Activated T-cell treated with anti-CD3 and anti-CD28 coated beads, Interleukin-2, amount 50 U/mL, for 24 hours (primary cell): ENCODE results near the gene CGNL1.

Source experiments
- DNase-seq: peaks from one replicate; pipeline ENCODE4 v3.0.0-alpha.2; 2020
- H3K27ac Mint-ChIP-seq: 2 replicates; pipeline ENCODE4 v1.8.0; 2020; ENCODE audit warnings: mild to moderate bottlenecking, mixed read lengths
- H3K27me3 Mint-ChIP-seq: 2 replicates; pipeline ENCODE4 v1.8.0; 2020; ENCODE audit warnings: mixed read lengths
- H3K36me3 Mint-ChIP-seq: 2 replicates; pipeline ENCODE4 v1.8.0; 2020; ENCODE audit warnings: low read depth, mixed read lengths
- H3K4me1 Mint-ChIP-seq: 2 replicates; pipeline ENCODE4 v1.8.0; 2020; ENCODE audit warnings: low read depth, mixed read lengths
- H3K4me3 Mint-ChIP-seq: 2 replicates; pipeline ENCODE4 v1.8.0; 2020; ENCODE audit warnings: mild to moderate bottlenecking, moderate library complexity, mixed read lengths
- H3K9me3 Mint-ChIP-seq: 2 replicates; pipeline ENCODE4 v1.8.0; 2020; ENCODE audit warnings: mixed read lengths

The CGNL1 gene

DNA sequence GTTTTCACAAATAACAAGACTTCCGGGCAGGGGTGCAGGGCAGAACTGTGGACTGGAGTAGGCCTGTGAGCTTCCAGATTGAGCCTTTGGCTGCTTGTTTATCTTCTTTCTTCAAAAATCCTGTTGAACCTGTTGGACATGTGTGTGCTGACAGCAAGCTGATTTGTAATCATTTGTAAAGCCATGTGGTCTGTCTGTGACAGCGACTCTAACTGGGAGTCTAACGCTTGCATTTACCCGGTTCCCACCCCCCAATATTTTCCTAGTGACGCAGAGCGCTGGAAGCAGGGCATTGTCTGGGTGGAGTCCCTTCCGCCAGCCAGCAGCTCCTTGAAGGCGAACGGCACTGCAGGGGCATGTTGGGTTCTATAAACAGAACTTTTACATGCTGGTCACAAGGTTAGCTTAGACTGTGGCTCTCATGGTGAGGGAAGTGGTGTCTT lies 129.7 kb downstream of the CGNL1 start:
- H3K27ac Mint-ChIP-seq, result no peak overlapping the region
- no peaks in the 10 kb centered on the region for H3K4me1 Mint-ChIP-seq
- H3K9me3 Mint-ChIP-seq, result no peaks in the 10 kb centered on the region
- no peaks in the 10 kb centered on the region for H3K27me3 Mint-ChIP-seq
- DNase-seq, result no peak
- H3K36me3 Mint-ChIP-seq, result no peaks in the 10 kb centered on the region
- H3K4me3 Mint-ChIP-seq, result no peak overlapping the region

DNA sequence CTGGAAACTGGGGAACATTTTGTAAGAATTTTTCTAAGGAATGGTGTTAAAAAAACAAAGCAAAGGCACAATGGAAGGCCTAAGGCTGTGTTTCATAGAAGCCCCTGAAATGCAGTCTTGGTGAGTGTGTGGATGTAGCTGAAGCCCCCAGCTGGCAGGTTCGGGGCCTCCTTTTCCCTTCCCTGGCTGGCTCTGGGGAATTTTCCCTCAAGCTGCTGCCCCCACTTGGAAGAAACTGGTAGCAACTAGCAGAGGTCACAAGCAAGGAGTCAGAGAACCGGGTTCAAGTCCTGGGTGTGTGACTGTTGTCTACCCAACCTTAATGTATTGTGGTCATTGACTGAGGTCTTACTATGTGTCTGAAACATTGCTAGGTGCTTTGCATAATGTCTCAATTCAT lies 130.1 kb downstream of the CGNL1 start:
- Mint-ChIP-seq H3K4me1 (no peaks in the 10 kb centered on the region), H3K36me3 (no peaks in the 10 kb centered on the region), H3K9me3 (no peaks in the 10 kb centered on the region), H3K4me3 (no peak overlapping the region), H3K27ac (no peak overlapping the region), H3K27me3 (no peaks in the 10 kb centered on the region)
- no peak for DNase-seq

DNA sequence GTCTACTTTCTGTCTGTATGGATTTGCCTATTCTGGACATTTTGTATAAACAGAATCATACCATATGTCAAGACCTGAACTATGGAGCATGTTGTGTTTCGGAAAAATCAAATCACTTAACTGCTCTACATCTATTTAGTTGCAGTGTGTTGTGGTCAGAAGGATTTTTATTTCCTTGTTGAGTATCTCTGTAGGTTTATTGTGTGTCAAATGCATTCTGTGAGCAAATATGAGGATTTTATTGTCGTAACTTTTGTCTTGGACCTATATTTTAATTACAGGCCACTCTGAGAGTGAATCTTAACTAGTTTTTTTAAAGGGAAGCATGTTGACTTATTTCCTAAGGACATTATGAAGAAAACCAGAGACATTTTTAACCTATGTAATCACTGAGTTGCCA lies 130.8 kb downstream of the CGNL1 start:
- H3K4me3 Mint-ChIP-seq, result no peak overlapping the region
- no peaks in the 10 kb centered on the region for H3K36me3 Mint-ChIP-seq
- no peak for DNase-seq
- H3K27ac Mint-ChIP-seq, result no peak overlapping the region
- no peaks in the 10 kb centered on the region for H3K27me3 Mint-ChIP-seq
- H3K4me1 Mint-ChIP-seq, result no peaks in the 10 kb centered on the region
- no peaks in the 10 kb centered on the region for H3K9me3 Mint-ChIP-seq

DNA sequence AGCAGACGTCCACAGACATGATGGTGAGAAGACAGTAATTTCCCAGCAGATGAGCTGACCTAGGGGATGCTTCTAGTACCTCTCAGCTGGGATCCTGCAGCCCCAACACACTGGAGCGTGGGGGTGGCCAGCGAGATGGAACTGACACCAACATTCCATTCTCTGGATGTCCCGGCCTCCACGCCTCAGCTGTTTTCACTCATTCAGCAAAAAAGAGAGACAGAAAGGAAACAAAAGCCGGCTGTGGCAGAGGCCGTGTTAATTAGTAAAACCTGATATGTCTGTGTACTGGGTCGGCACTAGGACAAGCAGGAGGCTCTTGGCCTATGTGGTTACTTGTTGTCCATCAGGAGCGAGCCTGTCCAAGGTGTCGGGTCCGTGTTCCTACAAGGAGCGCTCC lies 132.8 kb downstream of the CGNL1 start:
- Mint-ChIP-seq H3K4me3 (no peak overlapping the region), H3K36me3 (no peaks in the 10 kb centered on the region), H3K9me3 (no peaks in the 10 kb centered on the region), H3K4me1 (no peaks in the 10 kb centered on the region), H3K27ac (no peak overlapping the region), H3K27me3 (no peaks in the 10 kb centered on the region)
- no peak for DNase-seq

DNA sequence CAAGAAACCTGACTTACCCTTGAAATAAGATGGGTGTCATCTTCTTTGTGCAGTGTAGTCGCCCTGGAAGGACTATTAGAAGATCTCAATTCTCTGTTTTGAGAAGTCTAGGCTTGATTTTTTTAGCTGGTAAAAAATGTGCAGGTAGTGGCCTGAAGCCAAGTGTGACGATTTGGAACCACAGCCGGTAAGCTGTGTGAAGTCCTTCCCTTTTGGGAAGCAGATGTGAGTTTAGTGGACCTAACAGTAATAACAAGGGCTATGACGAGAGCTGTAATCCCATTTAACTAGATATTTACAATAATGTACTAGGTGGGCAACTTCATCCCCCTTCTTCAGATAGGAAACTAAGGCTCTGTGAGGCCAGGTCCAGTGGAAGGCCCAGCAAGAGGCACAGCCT lies 133.7 kb downstream of the CGNL1 start:
- Mint-ChIP-seq H3K4me3 (no peak overlapping the region), H3K9me3 (no peaks in the 10 kb centered on the region), H3K27me3 (no peaks in the 10 kb centered on the region), H3K27ac (no peak overlapping the region), H3K4me1 (no peaks in the 10 kb centered on the region), H3K36me3 (no peaks in the 10 kb centered on the region)
- DNase-seq, result no peak

DNA sequence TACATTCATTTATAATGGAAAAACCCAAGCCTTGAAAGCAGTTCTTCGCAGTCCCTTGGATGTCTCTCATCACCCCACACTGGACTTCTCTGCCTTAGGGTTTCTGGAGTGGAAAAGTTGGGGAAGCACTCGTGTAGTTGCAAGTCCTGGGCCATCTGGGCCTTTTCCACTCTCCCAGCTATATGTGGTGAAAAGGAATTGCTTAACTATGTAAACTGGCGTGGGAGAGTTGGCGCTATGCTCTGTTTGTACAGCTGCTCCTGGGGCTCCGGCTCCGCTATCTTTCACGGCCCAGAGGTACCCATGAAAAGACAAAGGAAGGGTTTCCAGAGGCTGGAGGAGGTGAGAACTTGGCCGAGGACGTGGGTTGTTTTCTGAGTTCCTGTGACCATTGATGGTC lies 134.3 kb downstream of the CGNL1 start:
- Mint-ChIP-seq H3K36me3 (no peaks in the 10 kb centered on the region), H3K27me3 (peaks cover 3% of the 10 kb centered on the region), H3K27ac (no peak overlapping the region), H3K4me3 (no peak overlapping the region), H3K9me3 (no peaks in the 10 kb centered on the region), H3K4me1 (no peaks in the 10 kb centered on the region)
- no peak for DNase-seq

DNA sequence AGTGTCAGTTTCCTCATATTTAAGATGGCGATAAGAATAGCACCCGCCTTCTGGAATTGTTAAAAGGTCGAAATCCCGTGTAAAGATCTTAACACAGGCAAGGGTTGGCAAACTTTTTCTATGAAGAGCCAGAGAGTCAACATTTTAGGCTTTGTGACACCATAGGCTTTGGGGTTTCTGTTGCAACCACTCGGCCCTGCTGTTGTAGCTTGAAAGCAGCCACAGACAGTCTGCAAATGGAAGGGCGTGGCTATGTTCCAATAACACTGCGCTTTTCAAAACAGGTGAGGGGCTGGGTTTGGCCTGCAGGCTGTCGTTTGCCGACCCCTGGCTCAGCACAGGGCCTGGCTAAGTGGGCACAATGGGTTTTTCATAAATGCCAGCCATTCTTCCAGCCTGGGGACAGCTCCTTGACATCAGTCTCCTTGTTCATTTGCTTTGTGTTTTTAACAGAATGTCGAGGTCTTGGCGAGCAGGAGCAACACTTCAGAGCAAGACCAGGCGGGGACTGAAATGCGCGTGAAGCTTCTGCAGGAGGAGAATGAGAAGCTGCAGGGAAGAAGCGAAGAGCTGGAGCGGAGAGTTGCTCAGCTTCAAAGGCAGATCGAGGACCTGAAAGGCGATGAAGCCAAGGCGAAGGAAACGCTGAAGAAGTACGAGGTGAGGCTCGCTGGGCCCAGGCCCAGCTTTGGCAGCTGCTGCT lies 140.2 kb downstream of the CGNL1 start:
- DNase-seq, result no peak
- H3K9me3 Mint-ChIP-seq, result no peaks in the 10 kb centered on the region
- H3K4me3 Mint-ChIP-seq, result no peak overlapping the region
- no peaks in the 10 kb centered on the region for H3K36me3 Mint-ChIP-seq
- no peak overlapping the region for H3K27ac Mint-ChIP-seq
- H3K27me3 Mint-ChIP-seq, result peaks cover 3% of the 10 kb centered on the region
- H3K4me1 Mint-ChIP-seq, result no peaks in the 10 kb centered on the region

DNA sequence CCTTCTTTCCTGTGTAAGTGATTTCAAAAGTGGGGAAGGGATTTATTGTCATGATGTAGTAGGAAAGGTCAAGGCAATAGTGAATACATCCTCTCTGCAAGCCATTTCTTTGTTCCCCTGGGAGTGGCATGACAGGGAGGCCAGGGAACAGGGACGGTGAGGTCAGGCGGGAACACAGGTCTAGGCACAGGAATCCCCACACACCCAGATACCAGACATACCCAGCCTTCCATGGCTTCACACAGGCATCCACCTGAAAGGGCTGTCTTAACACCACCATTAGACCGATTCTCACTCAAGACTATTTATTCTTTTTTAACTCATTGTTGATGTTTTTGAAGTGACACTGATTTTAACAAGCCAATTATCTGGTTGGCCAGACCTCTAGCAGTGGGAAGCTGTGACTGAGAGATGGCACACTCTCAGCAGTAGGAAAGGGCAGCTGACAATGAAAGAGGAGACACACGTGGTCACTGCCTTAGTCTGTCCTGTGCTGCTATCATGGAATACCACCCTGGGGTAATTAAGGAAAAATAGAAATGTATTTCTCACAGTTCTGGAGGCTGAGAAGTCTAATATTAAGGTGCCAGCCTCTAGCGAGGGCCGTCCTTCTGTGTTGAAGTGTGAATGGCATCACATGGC lies 140.8 kb downstream of the CGNL1 start:
- Mint-ChIP-seq H3K9me3 (no peaks in the 10 kb centered on the region), H3K4me1 (no peaks in the 10 kb centered on the region), H3K27ac (no peak overlapping the region), H3K27me3 (peaks cover 3% of the 10 kb centered on the region), H3K4me3 (no peak overlapping the region), H3K36me3 (no peaks in the 10 kb centered on the region)
- DNase-seq, result no peak

DNA sequence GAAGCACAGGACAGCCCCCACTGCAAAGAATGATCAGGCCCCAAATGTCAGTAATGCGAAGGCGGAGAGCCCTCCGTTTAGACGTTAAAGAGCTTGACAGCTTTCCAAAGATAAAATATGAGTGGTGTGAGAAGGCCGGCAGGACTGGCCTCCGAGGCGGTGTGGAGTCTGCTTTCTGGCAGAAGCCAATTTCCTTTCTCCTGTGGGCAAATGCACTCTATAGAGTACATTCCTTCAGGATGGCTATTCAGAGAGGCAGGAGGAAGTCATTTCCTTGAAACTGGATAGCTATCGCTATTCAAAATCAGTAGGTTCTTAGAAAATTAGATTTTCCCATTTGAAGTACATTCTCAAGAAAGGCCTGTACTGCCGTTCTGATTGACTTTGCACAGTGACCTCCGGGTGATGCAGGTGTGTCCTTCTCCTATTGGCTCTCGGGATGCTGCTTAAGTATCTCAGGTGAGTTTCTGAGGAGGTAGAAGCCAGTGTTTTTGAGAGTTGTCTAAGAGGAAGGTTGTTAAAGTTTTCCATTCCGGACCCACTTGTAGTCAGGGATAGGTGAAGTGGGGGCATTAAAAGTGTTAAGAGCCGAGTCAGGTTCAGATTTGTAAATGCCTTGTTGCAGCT lies 142.6 kb downstream of the CGNL1 start:
- Mint-ChIP-seq H3K4me3 (no peak overlapping the region), H3K36me3 (no peaks in the 10 kb centered on the region), H3K4me1 (no peaks in the 10 kb centered on the region), H3K27me3 (peaks cover 3% of the 10 kb centered on the region), H3K27ac (no peak overlapping the region), H3K9me3 (no peaks in the 10 kb centered on the region)
- no peak for DNase-seq

DNA sequence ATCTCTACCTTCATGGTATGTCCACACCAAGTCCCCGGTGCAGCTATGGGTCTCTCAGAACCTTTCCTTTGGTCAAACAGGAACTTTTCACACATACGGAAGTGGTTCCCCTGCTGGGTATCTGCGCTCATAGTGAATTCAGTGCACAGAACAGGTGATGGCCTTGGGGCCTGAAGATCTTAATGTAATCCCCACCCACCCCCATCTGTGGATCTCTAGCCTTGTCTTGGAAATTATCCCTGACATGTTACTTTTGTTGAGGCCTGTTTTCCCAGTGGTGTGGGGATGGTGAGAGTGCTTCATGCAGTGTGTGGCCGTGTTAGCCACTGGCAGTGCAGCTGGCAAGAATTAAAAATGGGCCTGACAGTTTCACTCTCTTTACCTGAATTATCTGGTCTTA lies 143.5 kb downstream of the CGNL1 start:
- H3K9me3 Mint-ChIP-seq, result no peaks in the 10 kb centered on the region
- H3K27ac Mint-ChIP-seq, result no peak overlapping the region
- no peaks in the 10 kb centered on the region for H3K36me3 Mint-ChIP-seq
- H3K4me3 Mint-ChIP-seq, result no peak overlapping the region
- H3K4me1 Mint-ChIP-seq, result no peaks in the 10 kb centered on the region
- no peak for DNase-seq
- H3K27me3 Mint-ChIP-seq, result peaks cover 3% of the 10 kb centered on the region

DNA sequence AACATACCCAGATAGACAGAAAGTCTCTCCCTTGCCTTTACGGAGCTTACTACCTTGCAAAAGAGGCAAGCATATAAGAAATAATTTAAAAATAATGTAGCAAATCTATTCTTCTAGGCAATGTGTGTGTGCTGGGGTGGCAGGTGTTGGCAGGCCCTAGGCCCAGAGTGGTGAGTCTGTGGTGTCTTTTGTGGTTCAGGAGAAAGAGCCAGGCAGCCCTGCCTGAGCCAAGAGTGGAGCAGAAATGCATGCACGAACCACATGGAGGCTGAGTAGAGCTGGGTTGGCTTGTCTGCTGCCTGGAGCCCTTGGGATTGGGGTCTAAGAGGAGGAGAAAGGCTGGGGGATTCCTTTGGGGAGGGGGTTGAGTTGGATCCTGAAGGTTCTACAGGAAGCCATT lies 145.2 kb downstream of the CGNL1 start:
- Mint-ChIP-seq H3K4me1 (no peaks in the 10 kb centered on the region), H3K36me3 (no peaks in the 10 kb centered on the region), H3K27me3 (no peaks in the 10 kb centered on the region), H3K27ac (no peak overlapping the region), H3K4me3 (no peak overlapping the region), H3K9me3 (no peaks in the 10 kb centered on the region)
- DNase-seq, result no peak

DNA sequence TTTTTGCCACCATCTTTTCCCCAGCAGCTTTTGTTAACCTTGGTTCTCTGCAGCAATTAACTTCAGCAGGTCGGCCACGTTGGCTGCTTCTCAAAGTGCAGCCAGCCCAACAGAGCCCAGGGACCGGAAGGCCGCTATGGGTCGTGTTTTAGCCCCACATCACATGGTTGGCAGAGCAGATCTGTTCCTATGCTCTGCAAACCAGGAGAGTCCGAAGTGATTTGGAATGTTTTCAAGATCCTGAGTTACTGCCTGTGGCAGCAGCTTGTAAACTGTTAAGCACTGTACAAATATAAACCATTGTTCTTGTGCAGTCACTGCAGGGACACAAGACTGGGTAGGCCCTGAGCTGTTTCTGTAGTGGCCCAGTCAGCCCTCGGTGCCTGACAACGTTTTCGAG lies 145.8 kb downstream of the CGNL1 start:
- no peaks in the 10 kb centered on the region for H3K9me3 Mint-ChIP-seq
- H3K27me3 Mint-ChIP-seq, result peaks cover 4% of the 10 kb centered on the region
- no peak for DNase-seq
- no peak overlapping the region for H3K27ac Mint-ChIP-seq
- no peaks in the 10 kb centered on the region for H3K36me3 Mint-ChIP-seq
- H3K4me1 Mint-ChIP-seq, result no peaks in the 10 kb centered on the region
- no peak overlapping the region for H3K4me3 Mint-ChIP-seq

DNA sequence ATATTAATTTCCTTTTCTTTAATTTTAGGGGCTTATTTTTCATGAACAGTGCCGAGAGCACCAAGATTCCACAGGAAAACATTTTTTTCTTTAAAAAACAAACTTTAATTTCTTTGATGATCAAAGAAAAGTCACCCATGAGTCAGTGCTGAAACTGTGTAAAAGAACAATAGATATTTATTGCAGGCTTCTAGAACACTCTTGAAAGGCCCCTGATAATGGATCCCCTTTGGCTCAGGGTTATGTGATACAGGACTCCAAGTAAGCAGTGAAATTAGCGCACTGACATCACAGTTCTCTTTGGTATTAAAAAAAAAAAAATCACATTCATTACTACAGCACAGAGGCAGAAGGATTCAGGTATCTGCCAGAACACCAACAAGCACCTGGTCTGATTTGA lies 149.3 kb downstream of the CGNL1 start:
- Mint-ChIP-seq H3K4me1 (no peaks in the 10 kb centered on the region), H3K27ac (no peak overlapping the region), H3K36me3 (no peaks in the 10 kb centered on the region), H3K4me3 (no peak overlapping the region), H3K9me3 (no peaks in the 10 kb centered on the region), H3K27me3 (peaks cover 6% of the 10 kb centered on the region)
- no peak for DNase-seq

DNA sequence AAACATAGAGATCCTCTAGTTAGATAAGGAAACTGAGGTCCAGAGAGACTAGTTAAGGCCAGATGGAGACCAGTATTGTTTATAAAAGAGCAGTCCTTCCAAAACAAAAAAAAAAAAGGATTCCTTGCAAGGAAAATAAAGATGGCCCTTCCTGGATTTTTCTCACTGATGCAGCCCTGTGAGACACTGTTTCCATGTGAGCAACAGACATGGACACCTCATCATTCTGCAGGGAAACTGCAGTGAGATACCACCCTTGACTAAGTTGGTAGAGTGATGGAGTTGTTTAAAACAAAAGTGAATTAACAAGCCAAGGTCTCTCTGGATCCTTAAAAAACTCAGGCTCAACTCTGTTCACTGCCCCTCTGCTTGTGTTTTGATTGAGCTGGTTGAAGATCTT lies 149.8 kb downstream of the CGNL1 start:
- H3K4me3 Mint-ChIP-seq, result no peak overlapping the region
- no peaks in the 10 kb centered on the region for H3K36me3 Mint-ChIP-seq
- no peaks in the 10 kb centered on the region for H3K4me1 Mint-ChIP-seq
- no peak overlapping the region for H3K27ac Mint-ChIP-seq
- no peaks in the 10 kb centered on the region for H3K9me3 Mint-ChIP-seq
- no peak for DNase-seq
- H3K27me3 Mint-ChIP-seq, result peaks cover 6% of the 10 kb centered on the region

DNA sequence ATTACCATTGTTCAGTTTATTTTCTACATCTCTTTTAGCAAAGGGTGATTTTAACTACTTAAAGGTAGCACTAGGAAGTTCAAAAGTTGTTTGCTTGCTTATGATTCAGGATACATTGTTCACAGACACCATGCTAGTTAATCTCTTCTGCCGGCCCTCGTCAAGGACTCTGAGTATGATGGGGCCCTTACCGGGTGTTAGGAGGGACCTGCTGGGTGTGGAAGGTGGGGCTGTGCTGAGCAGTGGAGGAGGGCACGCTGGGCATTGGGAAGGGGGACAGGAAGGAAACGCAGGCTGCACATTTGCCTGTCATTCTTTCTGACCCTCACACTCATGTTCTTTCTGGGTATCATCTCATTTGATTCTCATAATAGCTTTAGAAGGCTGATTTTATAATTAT lies 150.3 kb downstream of the CGNL1 start:
- no peaks in the 10 kb centered on the region for H3K9me3 Mint-ChIP-seq
- no peak for DNase-seq
- no peaks in the 10 kb centered on the region for H3K36me3 Mint-ChIP-seq
- H3K27me3 Mint-ChIP-seq, result peaks cover 8% of the 10 kb centered on the region
- H3K4me3 Mint-ChIP-seq, result no peak overlapping the region
- H3K27ac Mint-ChIP-seq, result no peak overlapping the region
- no peaks in the 10 kb centered on the region for H3K4me1 Mint-ChIP-seq
